ENCODE results near the gene SLC14A1. TPM values are rescaled to one million over a fixed set of nuclear protein-coding genes. Genes with fewer than 3 reads are reported as not detected.

The SLC14A1 gene
- polyA plus RNA-seq, 10 donors, result 0.93 to 4.4 (median 1.8) TPM

GRCh38 chr18:45719106-45719505 is 4.9 kb upstream of the SLC14A1 start:
- DNase-seq, result no peak

- peak; percentile 26 to 44 (median 43) for DNase-seq
These were observed 1.1 kb upstream of the SLC14A1 start for GRCh38 chr18:45722899-45723298.

DNA sequence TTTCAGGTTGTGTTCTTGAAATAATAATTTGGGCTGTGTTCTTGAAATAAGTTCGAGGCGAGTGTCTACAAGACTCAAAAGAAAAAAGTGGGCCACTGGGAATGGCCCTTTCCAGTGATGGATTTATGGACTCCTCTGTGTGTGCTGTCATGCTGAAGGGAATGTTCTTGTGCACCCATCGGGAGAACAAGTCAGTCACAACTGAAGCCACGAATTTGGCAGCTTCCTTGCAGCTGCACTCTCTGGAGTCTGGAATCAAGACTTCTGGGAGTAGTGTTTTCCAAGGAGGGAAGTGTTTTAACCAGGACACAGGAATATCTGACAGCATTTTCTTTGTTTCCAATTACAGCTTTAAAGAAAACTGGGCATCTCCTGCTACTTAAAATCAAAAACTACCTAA is 620 bp downstream of the SLC14A1 start:
- DNase-seq, result no peak

DNA sequence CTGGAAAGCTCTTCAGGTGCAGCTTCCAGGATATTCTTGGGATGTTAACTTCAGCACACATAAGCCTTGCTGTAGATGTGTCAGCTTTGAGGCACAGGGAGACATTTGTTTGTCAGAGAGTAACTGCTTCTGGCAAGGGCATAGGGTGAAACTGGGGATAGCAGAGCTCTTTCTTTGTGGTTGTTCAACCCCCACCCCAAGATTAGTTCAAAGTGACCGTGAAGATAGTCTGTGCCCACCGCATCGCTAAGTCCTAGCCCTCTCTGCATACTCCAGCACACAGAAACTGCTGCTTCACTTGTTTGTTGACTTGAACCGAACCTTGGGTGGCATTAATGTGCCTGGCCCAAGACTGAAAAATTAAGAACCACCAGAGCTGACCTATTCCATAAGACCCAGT is 1.4 kb downstream of the SLC14A1 start:
- DNase-seq, result no peak

DNA sequence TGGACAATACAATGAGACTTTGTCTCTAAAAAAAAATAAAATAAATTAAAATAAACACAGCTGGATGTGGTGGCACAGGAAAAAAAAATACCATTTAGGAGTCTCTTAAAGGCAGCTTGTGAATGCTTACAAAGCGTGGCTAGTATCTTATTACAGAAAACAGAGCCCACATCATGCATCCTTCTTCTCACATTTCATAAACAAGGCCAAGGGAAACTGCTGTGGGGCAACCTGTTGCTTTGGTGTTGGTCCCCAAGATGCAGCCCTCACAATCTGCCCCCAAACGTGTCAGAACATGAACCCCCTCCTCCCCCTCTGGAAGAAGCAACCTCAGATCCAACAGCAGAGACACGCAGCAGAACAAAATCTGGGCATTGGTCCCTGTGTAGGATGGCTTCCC is 2.6 kb downstream of the SLC14A1 start:
- DNase-seq, result no peak

DNA sequence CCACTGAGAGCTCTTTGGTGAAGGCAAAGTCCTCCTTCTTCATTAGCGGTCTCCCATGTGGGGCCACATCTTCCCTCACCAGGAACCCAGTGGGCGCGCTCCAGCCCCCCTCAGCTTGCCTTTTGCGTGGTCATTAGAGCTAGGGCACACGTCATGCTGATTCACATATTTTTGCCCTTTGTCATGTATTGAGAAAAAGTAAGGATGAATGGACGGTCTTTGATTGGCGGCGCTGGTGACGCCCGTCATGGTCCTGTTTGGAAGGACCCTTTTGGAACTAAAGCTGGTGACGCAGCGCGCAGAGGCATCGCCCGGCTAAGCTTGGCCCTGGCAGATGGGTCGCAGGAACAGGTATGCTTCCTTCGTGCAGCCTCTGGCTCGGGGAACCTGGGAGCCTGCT is 3.1 kb downstream of the SLC14A1 start:
- DNase-seq, result no peak

DNA sequence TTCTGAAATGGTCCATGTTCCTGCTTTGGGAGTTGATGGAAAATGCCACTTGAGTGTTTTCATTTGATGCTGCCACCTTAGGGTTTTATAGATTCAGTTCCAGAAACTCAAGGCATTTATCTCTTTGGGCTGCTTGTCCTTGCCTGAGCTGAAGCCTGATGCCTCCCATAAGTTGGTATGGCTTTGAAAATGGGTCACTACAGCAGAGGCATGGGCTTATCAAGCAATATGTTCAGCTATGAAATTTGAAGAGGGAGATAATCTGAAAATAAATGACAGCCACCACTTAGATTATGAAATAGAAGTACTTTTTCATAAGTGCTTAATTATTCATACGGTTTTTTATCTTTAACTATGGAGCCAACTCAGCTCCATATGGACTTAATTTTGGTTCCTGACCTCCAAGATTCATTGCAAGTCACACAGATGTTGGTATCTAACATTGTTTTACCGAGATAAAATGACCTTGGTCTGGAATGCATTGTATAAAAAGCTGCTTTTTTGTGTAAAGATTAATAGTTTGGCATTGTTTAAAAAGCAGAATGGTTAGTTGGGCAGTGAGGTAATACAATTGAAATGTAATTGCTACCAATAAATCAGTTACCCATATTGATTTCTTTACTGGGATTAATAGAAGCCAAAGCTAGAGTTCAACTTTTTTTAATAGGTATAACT is 4.5 kb downstream of the SLC14A1 start:
- DNase-seq, result peak in 1 of 3 donors; percentile 33

DNA sequence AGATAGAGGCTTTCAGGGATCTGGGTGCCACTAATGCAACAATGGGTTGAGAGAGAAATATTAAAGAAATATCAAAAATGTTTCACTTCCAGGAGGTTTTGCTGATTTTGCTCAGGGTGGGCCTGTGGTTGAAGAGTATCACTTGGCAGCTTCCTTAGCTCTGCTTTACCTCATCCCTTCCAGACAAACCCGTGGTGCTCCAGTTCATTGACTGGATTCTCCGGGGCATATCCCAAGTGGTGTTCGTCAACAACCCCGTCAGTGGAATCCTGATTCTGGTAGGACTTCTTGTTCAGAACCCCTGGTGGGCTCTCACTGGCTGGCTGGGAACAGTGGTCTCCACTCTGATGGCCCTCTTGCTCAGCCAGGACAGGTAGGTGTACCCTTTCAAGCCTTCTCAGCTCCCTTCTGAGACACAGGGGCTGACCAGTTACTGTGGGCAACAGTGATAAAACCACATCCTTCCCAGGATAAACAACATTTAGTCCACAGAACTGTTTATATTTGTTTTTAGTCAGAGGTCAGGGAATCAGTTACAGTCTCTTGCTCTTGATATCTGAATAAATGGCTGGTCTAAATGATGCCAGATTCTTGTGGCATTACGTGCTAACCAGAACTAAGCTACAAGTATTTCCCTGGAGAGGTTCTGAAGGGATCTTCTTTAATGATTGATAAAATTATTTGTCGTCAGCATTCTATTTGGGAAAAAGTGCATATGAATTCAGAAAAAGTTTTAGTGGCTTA is 7.0 kb downstream of the SLC14A1 start:
- DNase-seq, result peak in 1 of 3 donors; percentile 8

DNA sequence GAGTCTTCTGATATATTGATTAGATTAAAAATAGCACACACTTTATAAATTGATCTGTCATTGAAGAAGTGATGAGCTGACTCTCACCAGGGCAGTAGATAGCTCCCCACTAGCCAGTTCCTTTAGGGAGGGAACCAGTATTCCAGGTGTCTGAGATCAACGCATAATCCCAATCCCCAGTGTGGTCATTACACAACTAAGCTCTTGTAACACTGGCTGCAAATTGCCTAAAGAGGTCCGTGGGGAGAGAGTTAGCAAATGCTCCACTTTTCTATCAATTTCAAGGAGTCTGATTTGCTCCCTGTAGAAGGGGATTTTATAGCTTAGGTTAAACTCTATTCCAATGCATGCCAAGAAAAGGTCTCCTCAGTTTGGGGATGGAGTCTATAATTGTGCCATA is 7.7 kb downstream of the SLC14A1 start:
- no peak for DNase-seq

GRCh38 chr18:45733535-45733934 is 9.6 kb downstream of the SLC14A1 start:
- no peak for DNase-seq

- DNase-seq, result no peak
These were observed 10.5 kb downstream of the SLC14A1 start for GRCh38 chr18:45734505-45734904.

- DNase-seq, result no peak
These were observed 11.0 kb downstream of the SLC14A1 start for GRCh38 chr18:45734944-45735343.

GRCh38 chr18:45738660-45739059 is 14.7 kb downstream of the SLC14A1 start:
- DNase-seq, result no peak

DNA sequence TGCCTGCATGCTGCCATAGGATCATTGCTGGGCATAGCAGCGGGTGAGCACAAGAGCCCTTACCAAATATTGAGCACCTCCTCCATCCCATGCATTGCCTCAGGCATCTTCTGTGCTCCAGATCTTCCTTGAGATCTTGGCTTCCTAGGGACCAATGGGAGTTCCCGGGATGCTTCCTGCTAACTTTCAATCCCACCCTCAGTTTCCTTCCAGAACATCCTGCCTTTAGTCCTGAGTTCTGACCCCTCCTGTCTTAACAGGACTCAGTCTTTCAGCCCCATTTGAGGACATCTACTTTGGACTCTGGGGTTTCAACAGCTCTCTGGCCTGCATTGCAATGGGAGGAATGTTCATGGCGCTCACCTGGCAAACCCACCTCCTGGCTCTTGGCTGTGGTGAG is 15.3 kb downstream of the SLC14A1 start:
- no peak for DNase-seq

DNA sequence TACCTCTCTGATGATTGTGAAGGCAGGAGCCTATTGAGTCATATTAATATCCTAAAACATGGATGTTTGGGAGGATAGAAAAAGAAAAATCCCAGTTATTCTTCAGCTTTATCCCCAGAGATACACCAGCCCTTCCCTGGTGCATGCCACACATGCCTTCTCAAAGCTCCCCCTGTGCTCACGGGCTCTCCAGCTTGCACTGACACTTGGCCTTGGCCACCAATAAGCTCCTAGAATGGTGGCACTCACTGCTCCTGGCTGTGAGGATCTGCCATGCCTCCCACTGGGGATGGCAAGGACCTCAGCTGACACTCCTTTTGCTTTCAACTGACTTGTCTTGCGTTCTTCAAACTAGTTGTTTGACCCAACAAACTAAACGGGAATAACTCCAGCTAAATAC is 15.9 kb downstream of the SLC14A1 start:
- no peak for DNase-seq

DNA sequence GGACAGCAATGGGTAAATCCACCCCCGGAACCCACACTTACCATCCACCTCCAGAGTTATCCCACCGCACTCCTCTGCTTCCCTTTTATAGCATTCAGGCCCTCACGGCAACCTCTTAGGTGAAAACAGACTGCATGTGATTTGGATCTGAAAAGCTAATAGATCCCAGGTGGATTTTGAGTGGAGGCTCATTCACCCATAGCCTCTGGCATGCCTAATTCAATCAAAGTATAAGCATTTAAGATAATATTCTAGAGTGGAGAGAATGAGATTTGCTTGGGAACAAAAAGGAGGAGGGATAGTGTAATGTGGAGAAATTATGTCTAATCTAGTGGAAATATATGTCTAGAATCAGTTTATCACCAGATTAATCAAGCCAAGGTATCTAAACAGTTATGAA is 17.1 kb downstream of the SLC14A1 start:
- no peak for DNase-seq

GRCh38 chr18:45745817-45746461 is 22.0 kb downstream of the SLC14A1 start:
- no peak for DNase-seq

- no peak for DNase-seq
These were observed 24.5 kb downstream of the SLC14A1 start for GRCh38 chr18:45748501-45748900.

GRCh38 chr18:45749918-45750689 is 26.1 kb downstream of the SLC14A1 start:
- DNase-seq, result no peak

GRCh38 chr18:45751766-45752165 is 27.8 kb downstream of the SLC14A1 start:
- DNase-seq, result no peak

- DNase-seq, result no peak
These were observed 28.7 kb downstream of the SLC14A1 start for GRCh38 chr18:45752681-45753080.

GRCh38 chr18:45753286-45753685 is 29.3 kb downstream of the SLC14A1 start:
- no peak for DNase-seq

Data from muscle of back (tissue), 11 donors.